Omental fat pad (tissue), 4 donors: ENCODE measurements around the gene CEP164. TPM values are rescaled to one million over a fixed set of nuclear protein-coding genes. Genes with fewer than 3 reads are reported as not detected.

Experiments used
- ATAC-seq: fragments of 150-250 bp; one replicate; pipeline ENCODE4 v1.9.1; 2016; ENCODE audit warnings: mild to moderate bottlenecking, moderate library complexity; ENCODE audit not compliant: low FRiP score
- DNase-seq: peaks from one replicate; pipeline ENCODE4 v3.0.0-alpha.2; 2019; ENCODE audit warnings: low spot score
- CTCF ChIP-seq, 3 donors: fragments of 450-650 bp; IDR thresholded peaks; one replicate each; pipeline ENCODE4 v1.5.1; 2016 to 2017; ENCODE audit warnings: antibody characterized with exemption in 3 of 3, mild to moderate bottlenecking in 3 of 3, moderate library complexity in 2 of 3
- total RNA-seq, 4 donors: library from RNA; depleted of rRNA; stranded (reverse); fragments of >200 nt; gene quantifications; one replicate each; pipeline ENCODE4 v1.1.0, GENCODE V29; 2016

CEP164 gene
- total RNA-seq, 4 donors from 2014 or later = 15.1 to 20.3 (median 19.4) TPM

GRCh38 chr11:117443266-117444186 lies 115.9 kb downstream of the CEP164 start:
- no peak for TF ChIP-seq CTCF (IDR thresholded peaks at IDR 0.05)
- no peak for ATAC-seq
- DNase-seq = no peak

DNA sequence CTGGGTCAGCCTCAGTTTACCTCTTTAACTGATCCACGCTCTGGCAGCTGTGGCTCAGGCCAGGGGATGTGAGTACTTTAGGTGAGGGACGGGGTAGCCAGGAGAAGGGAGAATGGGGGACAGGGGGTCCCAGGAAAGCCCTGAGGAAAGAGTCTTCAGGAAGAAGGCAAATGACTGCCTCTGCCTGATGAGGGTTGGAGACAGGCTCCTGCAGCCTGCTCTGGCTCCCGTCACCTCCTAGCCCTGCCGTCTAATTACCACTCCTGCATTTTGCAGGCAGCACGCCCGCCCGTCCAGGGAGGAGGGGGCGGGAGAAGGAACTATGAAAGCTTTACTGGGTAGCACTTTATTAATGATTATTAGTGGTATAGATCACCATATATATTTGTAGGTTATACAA lies 116.6 kb downstream of the CEP164 start:
- DNase-seq (no peak), ATAC-seq (no peak)
- no peak for TF ChIP-seq CTCF (IDR thresholded peaks at IDR 0.05)

- no peak for TF ChIP-seq CTCF (IDR thresholded peaks at IDR 0.05)
- no peak for ATAC-seq
- no peak for DNase-seq
Measured at GRCh38 chr11:117444711-117445658, 117.3 kb downstream of the CEP164 start.

GRCh38 chr11:117449111-117449693 lies 121.5 kb downstream of the CEP164 start:
- no peak for ATAC-seq
- DNase-seq = no peak
- no peak for TF ChIP-seq CTCF (IDR thresholded peaks at IDR 0.05)

GRCh38 chr11:117453886-117454563 lies 126.4 kb downstream of the CEP164 start:
- DNase-seq (no peak), ATAC-seq (no peak)
- no peak for TF ChIP-seq CTCF (IDR thresholded peaks at IDR 0.05)

DNA sequence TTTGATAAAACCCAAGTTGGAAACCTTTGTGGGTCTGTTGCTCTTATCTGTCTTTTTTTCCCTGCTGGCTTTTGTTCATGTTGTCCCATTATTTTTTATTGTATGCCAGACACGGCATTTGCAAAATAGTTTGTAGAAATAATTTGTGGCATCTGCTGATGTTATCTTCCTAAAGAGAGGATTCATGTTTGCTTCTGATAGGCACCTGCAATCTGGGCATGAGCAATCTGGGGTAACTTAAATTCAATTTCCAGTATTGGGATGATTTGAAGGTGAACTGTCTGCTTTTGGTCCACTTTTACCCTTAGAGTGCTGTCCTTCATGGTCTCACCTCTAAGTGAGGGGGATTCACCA lies 126.9 kb downstream of the CEP164 start:
- no peak for ATAC-seq

More for the DNA sequence above, 126.9 kb downstream of the CEP164 start:
- DNase-seq = no peak
- no peak for TF ChIP-seq CTCF (IDR thresholded peaks at IDR 0.05)
